ENCODE results near the gene TTC9C. TPM values are rescaled to one million over a fixed set of nuclear protein-coding genes. Genes with fewer than 3 reads are reported as not detected.

The TTC9C gene
- total RNA-seq, 1 experiment from 2014 or later, result 33.3 TPM

- no peaks in the 10 kb centered on the region for H3K9me3 ChIP-seq (ENCODE audit: control insufficient read depth in 1 of 2, insufficient read depth in 1 of 2, low read depth in 1 of 2, low read length in 2 of 2)
- H3K4me2 ChIP-seq (ENCODE audit: low read length), result no peak overlapping the region
- CTCF ChIA-PET, result no interaction called here
- ATAC-seq (no peak), DNase-seq (ENCODE audit: low read depth, low spot score) (no peak)
- no peaks in the 10 kb centered on the region for H3K9me2 ChIP-seq (ENCODE audit: insufficient read depth)
- peaks cover 82% of the 10 kb centered on the region for H3K79me2 ChIP-seq (ENCODE audit: insufficient read depth, low read length)
- RAD21 ChIA-PET (ENCODE audit: low non-redundant PET in 1 of 2, low total read pairs in 2 of 2, uncharacterized antibody in 2 of 2, unreplicated experiment in 2 of 2), result no interaction called here
- H3K4me1 ChIP-seq (ENCODE audit: control insufficient read depth in 1 of 2, insufficient read depth in 2 of 2, low read length in 2 of 2), result no peaks in the 10 kb centered on the region
- intact Hi-C loops (cut with micrococcal nuclease), result no loop called here
- no TSS peak for BruUV-seq (replicated peaks)
- no peak overlapping the region for H2AFZ ChIP-seq (ENCODE audit: low read depth, low read length, poor library complexity, severe bottlenecking)
- POLR2A ChIA-PET, result no interaction called here
- no peak overlapping the region for H3K4me3 ChIP-seq (replicated peaks in 1 of 2; ENCODE audit: low read depth in 1 of 2, low read length in 2 of 2)
- H3K27ac ChIP-seq (ENCODE audit: low read depth, low read length), result no peak overlapping the region
- TF ChIP-seq, protein P1, sequence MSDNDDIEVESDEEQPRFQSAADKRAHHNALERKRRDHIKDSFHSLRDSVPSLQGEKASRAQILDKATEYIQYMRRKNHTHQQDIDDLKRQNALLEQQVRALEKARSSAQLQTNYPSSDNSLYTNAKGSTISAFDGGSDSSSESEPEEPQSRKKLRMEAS (IDR thresholded peaks at IDR 0.05), result no peak
- TF ChIP-seq RAD21 (IDR thresholded peaks at IDR 0.05; ENCODE audit: low read depth) (no peak), JUND (IDR thresholded peaks at IDR 0.05) (no peak), REST (IDR thresholded peaks at IDR 0.05; ENCODE audit: low read depth) (no peak), SRF (IDR thresholded peaks at IDR 0.05; ENCODE audit: low read depth) (no peak), TCF7L2 (IDR thresholded peaks at IDR 0.05; ENCODE audit: borderline replicate concordance, extremely low read depth, insufficient read depth, insufficient read length) (no peak)
- no peaks in the 10 kb centered on the region for H3K27me3 ChIP-seq (ENCODE audit: insufficient read depth, low read length)
- H3K9ac ChIP-seq (ENCODE audit: low read length), result no peak overlapping the region
- H3K36me3 ChIP-seq (ENCODE audit: control insufficient read depth in 1 of 2, insufficient read depth in 2 of 2, low read length in 2 of 2), result peaks cover 89 to 95% of the 10 kb centered on the region in 2 experiments
- peaks cover 5% of the 10 kb centered on the region; the same call in 1 of the 2 replicates for H4K20me1 ChIP-seq (ENCODE audit: insufficient read depth)
These were observed 11.5 kb upstream of the TTC9C start for GRCh38 chr11:62716816-62717215.

Measured in HCT116 (cell line).